Peyer's patch (tissue), 4 donors: Measurements from ENCODE around the gene GALNT9. TPM values are rescaled to one million over a fixed set of nuclear protein-coding genes. Genes with fewer than 3 reads are reported as not detected.
"Not testable (repeated sequence)": the region's sequence is repeated elsewhere in the genome, so short reads cannot be mapped to it uniquely, and the experiment has no call there.

Experiments used
- DNase-seq, 3 donors: peaks; one replicate each; pipeline ENCODE4 v3.0.0-alpha.2; 2017 to 2019
- H3K27ac ChIP-seq, 4 donors: fragments of 200-600 bp; sonication (generic); one replicate each; pipeline ENCODE4 v1.5.1; 2016 to 2019
- H3K27me3 ChIP-seq, 2 donors: fragments of 200-600 bp; sonication (generic); one replicate each; pipeline ENCODE4 v1.5.1; 2019
- H3K36me3 ChIP-seq, 3 donors: fragments of 200-600 bp; sonication (generic); one replicate each; pipeline ENCODE4 v1.5.1; 2016 to 2019
- H3K4me1 ChIP-seq, 4 donors: fragments of 200-600 bp; sonication (generic); one replicate each; pipeline ENCODE4 v1.5.1; 2016 to 2019
- H3K4me3 ChIP-seq, 4 donors: fragments of 200-600 bp; sonication (generic); 1 replicate in 3 of 4; 2 replicates in 1 of 4; pipeline ENCODE4 v1.5.1; 2016 to 2019; ENCODE audit warnings: mild to moderate bottlenecking in 1 of 4
- H3K9me3 ChIP-seq, 4 donors: fragments of 200-600 bp; sonication (generic); one replicate each; pipeline ENCODE4 v1.5.1; 2016 to 2019; ENCODE audit warnings: mild to moderate bottlenecking in 1 of 4
- POLR2A ChIP-seq, 2 donors: fragments of 450-650 bp; IDR thresholded peaks; one replicate each; pipeline ENCODE4 v1.5.1; 2017; ENCODE audit warnings: antibody characterized with exemption in 2 of 2, mild to moderate bottlenecking in 2 of 2, moderate library complexity in 2 of 2
- total RNA-seq, 4 donors: library from RNA; depleted of rRNA; stranded (reverse); fragments of >200 nt; gene quantifications; one replicate each; pipeline ENCODE4 v1.1.0, GENCODE V29; 2016
- TF ChIP-seq, protein P1 (sequence below), 6 experiments: fragments of 450-650 bp in 4 of 6; fragments of 200-600 bp in 2 of 6; sonication (generic) in 1 of 6; IDR thresholded peaks; one replicate each; pipeline ENCODE4 v1.5.1; 2017 to 2019; ENCODE audit warnings: antibody characterized with exemption in 6 of 6, mild to moderate bottlenecking in 3 of 6, moderate library complexity in 1 of 6

The GALNT9 gene
- total RNA-seq, 4 donors from 2014 or later = not detected

DNA sequence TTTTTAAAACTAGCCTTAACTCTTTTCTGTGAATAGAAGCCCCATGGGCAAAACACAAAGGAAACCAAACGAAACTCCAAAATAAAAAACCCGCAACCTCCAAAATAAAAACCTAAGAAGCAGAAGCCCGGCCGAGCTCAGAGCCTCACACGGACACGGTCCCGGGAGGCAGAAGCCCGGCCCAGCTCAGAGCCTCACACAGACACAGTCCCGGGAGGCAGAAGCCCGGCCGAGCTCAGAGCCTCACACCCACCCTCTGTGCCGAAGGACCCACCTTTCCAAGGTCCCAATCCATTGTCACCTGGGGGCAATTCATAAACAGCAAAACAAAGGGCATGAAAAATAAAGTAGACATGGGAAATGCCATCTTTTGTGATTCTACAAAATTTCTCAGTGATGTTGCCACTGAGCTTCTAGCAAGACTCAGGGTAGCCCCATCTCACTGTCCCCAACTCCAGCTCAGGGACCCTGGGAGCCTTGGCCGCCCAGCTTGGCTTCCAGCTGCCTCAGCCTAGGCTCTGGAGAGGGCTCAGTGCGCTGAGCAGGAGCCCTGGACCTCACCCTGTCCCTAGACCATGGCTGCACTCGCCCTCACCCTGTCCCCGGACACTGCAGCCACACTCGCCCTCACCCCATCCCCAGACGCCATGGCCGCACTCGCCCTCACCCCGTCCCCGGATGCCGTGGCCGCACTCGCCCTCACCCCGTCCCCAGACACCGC is 82.2 kb downstream of the GALNT9 start:
- TF ChIP-seq POLR2A (IDR thresholded peaks at IDR 0.05) = no peak
- TF ChIP-seq, protein P1, sequence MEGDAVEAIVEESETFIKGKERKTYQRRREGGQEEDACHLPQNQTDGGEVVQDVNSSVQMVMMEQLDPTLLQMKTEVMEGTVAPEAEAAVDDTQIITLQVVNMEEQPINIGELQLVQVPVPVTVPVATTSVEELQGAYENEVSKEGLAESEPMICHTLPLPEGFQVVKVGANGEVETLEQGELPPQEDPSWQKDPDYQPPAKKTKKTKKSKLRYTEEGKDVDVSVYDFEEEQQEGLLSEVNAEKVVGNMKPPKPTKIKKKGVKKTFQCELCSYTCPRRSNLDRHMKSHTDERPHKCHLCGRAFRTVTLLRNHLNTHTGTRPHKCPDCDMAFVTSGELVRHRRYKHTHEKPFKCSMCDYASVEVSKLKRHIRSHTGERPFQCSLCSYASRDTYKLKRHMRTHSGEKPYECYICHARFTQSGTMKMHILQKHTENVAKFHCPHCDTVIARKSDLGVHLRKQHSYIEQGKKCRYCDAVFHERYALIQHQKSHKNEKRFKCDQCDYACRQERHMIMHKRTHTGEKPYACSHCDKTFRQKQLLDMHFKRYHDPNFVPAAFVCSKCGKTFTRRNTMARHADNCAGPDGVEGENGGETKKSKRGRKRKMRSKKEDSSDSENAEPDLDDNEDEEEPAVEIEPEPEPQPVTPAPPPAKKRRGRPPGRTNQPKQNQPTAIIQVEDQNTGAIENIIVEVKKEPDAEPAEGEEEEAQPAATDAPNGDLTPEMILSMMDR (IDR thresholded peaks at IDR 0.05) = no peak
- Histone ChIP-seq H3K4me1 (no peaks in the 10 kb centered on the region), H3K36me3 (no peaks in the 10 kb centered on the region), H3K27me3 (no peaks in the 10 kb centered on the region), H3K27ac (no peak overlapping the region), H3K4me3 (no peak overlapping the region), H3K9me3 (no peaks in the 10 kb centered on the region)
- DNase-seq = no peak

GRCh38 chr12:132245521-132246101 is 83.8 kb downstream of the GALNT9 start:
- no peaks in the 10 kb centered on the region for H3K36me3 ChIP-seq
- no peak overlapping the region for H3K27ac ChIP-seq
- no peak for TF ChIP-seq POLR2A (IDR thresholded peaks at IDR 0.05)
- no peaks in the 10 kb centered on the region for H3K4me1 ChIP-seq
- no peak for DNase-seq
- H3K4me3 ChIP-seq = no peak overlapping the region
- H3K9me3 ChIP-seq = no peaks in the 10 kb centered on the region
- no peaks in the 10 kb centered on the region for H3K27me3 ChIP-seq

DNA sequence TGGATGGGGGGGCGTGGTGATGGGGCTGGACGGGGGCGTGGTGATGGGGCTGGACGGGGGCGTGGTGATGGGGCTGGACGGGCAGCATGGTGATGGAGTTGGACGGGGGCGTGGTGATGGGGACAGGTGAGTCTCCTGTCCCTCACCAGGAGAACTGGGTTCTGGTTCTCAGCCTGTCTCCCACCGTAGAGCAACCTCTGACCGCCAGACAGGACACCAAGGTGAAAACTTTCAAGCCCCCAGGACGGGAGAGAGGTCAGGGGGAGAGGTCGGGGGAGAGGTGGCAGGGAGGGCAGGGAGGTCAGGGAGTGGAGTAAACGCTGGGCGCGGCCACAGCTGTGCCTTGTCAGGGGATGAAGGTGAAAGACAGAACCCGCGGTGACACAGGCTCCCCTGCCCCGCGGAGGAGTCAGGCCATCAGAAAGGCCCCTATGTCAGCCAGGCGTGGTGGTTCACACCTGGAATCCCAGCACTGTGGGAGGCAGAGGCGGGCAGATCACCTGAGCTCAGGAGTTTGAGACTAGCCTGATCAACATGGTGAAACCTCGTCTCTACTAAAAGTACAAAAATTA is 84.6 kb downstream of the GALNT9 start:
- H3K36me3 ChIP-seq = no peaks in the 10 kb centered on the region
- no peaks in the 10 kb centered on the region for H3K27me3 ChIP-seq
- H3K4me3 ChIP-seq = no peak overlapping the region
- DNase-seq = no peak
- no peak overlapping the region for H3K27ac ChIP-seq
- no peaks in the 10 kb centered on the region for H3K9me3 ChIP-seq
- no peaks in the 10 kb centered on the region for H3K4me1 ChIP-seq
- TF ChIP-seq, protein P1 (IDR thresholded peaks at IDR 0.05) = no peak
- no peak for TF ChIP-seq POLR2A (IDR thresholded peaks at IDR 0.05)

DNA sequence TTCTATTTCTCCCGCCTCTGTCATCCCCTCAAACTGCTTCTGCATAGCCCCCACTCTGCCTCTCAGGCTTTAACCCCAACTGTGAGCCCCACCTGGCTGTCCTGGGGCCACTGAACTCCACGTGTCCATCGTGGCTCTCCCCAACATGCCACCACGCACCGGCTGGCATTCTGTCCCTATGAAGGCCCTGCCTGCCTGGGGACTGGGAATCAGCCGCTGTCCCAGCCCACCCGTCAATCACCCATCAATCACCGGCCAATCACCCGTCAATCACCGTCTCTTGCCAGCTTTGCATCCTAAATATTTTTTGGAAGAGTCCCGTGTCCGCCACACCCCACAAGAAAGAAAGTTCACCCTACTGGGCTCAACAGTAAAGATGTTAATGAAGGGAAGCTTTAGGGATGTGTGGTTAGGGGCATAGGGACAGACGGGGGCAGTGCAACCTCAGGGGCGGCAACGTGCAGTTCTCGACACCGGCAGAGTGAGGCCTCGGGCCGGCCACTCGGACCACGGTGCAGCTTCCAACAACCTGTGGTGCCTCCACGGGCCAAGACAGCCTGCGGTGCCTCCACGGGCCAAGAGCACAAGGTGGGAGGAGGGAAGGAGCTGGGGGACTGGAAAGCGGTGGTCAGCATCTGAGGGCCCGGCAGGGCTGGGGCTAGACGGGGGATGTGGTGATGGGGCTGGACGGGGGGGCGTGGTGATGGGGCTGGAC is 85.6 kb downstream of the GALNT9 start:
- no peaks in the 10 kb centered on the region for H3K27me3 ChIP-seq
- no peak overlapping the region for H3K27ac ChIP-seq
- H3K36me3 ChIP-seq = no peaks in the 10 kb centered on the region
- H3K9me3 ChIP-seq = no peaks in the 10 kb centered on the region
- TF ChIP-seq, protein P1 (IDR thresholded peaks at IDR 0.05) = no peak
- no peak for TF ChIP-seq POLR2A (IDR thresholded peaks at IDR 0.05)
- DNase-seq = no peak
- no peak overlapping the region for H3K4me3 ChIP-seq
- no peaks in the 10 kb centered on the region for H3K4me1 ChIP-seq

DNA sequence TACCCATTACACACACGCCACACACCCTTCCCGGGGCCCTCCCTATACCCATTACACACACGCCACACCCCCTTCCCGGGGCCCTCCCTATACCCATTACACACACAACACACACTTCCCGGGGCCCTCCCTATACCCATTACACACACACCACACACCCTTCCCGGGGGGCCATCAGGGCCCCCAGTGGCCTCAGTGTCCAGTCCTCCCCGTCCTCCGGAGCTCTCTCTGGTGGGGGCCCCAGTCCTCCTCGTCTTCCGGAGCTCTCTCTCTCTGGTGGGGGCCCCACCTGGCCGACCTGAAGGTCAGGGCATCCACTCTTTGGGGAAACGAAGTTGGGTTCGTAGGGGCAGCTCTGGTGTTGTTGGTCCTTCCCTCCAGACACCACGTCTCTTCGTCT is 86.2 kb downstream of the GALNT9 start:
- DNase-seq, H3K9me3 ChIP-seq, H3K4me3 ChIP-seq, H3K27ac ChIP-seq, H3K4me1 ChIP-seq, H3K27me3 ChIP-seq, H3K36me3 ChIP-seq: not testable (repeated sequence)

DNA sequence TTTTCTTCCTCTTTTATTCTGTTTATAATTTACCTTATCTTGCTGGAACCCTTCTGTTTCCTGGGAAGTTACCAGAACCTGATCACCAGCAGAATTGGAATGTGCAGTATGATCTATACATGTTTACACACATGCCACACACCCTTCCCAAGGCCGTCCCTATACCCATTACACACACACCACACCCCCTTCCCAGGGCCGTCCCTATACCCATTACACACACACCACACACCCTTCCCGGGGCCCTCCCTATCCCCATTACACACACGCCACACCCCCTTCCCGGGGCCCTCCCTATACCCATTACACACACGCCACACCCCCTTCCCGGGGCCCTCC is 88.8 kb downstream of the GALNT9 start:
- H3K4me3 ChIP-seq, H3K27ac ChIP-seq, DNase-seq: not testable (repeated sequence)

More for the DNA sequence above, 88.8 kb downstream of the GALNT9 start:
- not testable (repeated sequence) for H3K27me3 ChIP-seq, H3K36me3 ChIP-seq, H3K4me1 ChIP-seq, H3K9me3 ChIP-seq
